HEK293T (cell line): ENCODE measurements around the gene SYT12.

Source experiments
- BHLHE40 ChIP-seq: fragments of 450-650 bp; IDR thresholded peaks from 2 replicates; pipeline ENCODE4 v1.6.1; 2016; ENCODE audit warnings: mild to moderate bottlenecking, moderate library complexity, borderline replicate concordance
- CTBP1 ChIP-seq: fragments of 450-650 bp; IDR thresholded peaks from 2 replicates; pipeline ENCODE4 v1.6.1; 2016; ENCODE audit warnings: borderline replicate concordance
- ELF4 ChIP-seq: fragments of 450-650 bp; IDR thresholded peaks from 2 replicates; pipeline ENCODE4 v1.6.1; 2017; ENCODE audit warnings: antibody characterized with exemption
- FOXM1 ChIP-seq: fragments of 450-650 bp; IDR thresholded peaks from 2 replicates; pipeline ENCODE4 v1.6.1; 2017; ENCODE audit warnings: mild to moderate bottlenecking, borderline replicate concordance
- LEF1 ChIP-seq: fragments of 450-650 bp; IDR thresholded peaks from 2 replicates; pipeline ENCODE4 v1.6.1; 2017; ENCODE audit warnings: mild to moderate bottlenecking, borderline replicate concordance
- TARDBP ChIP-seq: fragments of 450-650 bp; IDR thresholded peaks from 2 replicates; pipeline ENCODE4 v1.6.1; 2016

- TF ChIP-seq LEF1 = no peak
- TF ChIP-seq TARDBP = no peak
- TF ChIP-seq BHLHE40 = no peak
- no peak for TF ChIP-seq CTBP1
- TF ChIP-seq ELF4 = no peak
- no peak for TF ChIP-seq FOXM1
These were observed 2.0 kb upstream of the SYT12 start for GRCh38 chr11:67020949-67021348.
